GM06990 (cell line): ENCODE measurements around the gene TGFBR3.
"Not testable (repeated sequence)": the region's sequence is repeated elsewhere in the genome, so short reads cannot be mapped to it uniquely, and the experiment has no call there.

Source experiments
- DNase-seq: peaks from one replicate; pipeline ENCODE4 v3.0.0-alpha.2; 2011; ENCODE audit not compliant: insufficient read length; ENCODE audit errors: extremely low read depth
- H3K27me3 ChIP-seq: replicated peaks from 2 replicates; pipeline ENCODE4 v1.6.0; 2011; ENCODE audit warnings: low read length; ENCODE audit not compliant: control insufficient read depth, insufficient read depth
- H3K36me3 ChIP-seq: 2 replicates; pipeline ENCODE4 v1.5.1; 2011; ENCODE audit warnings: low read length; ENCODE audit not compliant: control insufficient read depth, insufficient read depth
- H3K4me3 ChIP-seq: replicated peaks from 2 replicates; pipeline ENCODE4 v1.5.1; 2011; ENCODE audit warnings: low read depth, mild to moderate bottlenecking, control low read depth, low read length
- TF ChIP-seq, protein P1 (sequence below): IDR thresholded peaks from 2 replicates; pipeline ENCODE4 v1.5.1; 2011; ENCODE audit warnings: low read length, control low read depth, mild to moderate bottlenecking, inconsistent platforms; ENCODE audit not compliant: insufficient read depth, poor library complexity, severe bottlenecking

Gene TGFBR3

GRCh38 chr1:91863498-91863897, 22.5 kb downstream of the TGFBR3 start:
- Histone ChIP-seq H3K36me3 (no peaks in the 10 kb centered on the region), H3K4me3 (no peak overlapping the region), H3K27me3 (no peaks in the 10 kb centered on the region)
- TF ChIP-seq, protein P1, sequence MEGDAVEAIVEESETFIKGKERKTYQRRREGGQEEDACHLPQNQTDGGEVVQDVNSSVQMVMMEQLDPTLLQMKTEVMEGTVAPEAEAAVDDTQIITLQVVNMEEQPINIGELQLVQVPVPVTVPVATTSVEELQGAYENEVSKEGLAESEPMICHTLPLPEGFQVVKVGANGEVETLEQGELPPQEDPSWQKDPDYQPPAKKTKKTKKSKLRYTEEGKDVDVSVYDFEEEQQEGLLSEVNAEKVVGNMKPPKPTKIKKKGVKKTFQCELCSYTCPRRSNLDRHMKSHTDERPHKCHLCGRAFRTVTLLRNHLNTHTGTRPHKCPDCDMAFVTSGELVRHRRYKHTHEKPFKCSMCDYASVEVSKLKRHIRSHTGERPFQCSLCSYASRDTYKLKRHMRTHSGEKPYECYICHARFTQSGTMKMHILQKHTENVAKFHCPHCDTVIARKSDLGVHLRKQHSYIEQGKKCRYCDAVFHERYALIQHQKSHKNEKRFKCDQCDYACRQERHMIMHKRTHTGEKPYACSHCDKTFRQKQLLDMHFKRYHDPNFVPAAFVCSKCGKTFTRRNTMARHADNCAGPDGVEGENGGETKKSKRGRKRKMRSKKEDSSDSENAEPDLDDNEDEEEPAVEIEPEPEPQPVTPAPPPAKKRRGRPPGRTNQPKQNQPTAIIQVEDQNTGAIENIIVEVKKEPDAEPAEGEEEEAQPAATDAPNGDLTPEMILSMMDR = no peak
- DNase-seq = no peak

DNA sequence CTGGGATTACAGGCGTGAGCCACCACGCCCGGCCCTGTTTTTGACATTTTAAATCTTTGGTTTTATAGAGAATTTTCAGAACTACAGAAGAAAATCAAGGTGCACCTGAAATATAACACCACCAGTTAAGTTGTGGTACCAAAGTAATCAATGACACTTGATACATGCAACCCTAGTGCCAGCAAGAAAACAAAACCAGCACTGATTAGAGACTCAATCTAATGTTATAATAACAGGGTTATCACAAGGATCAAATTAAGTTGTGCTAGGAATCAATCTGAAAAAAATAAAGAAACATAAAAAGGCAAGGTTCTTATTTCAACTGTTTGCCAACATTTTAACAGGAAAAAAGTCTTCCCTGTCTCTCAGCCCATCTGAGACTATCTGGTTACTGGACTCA, 23.8 kb downstream of the TGFBR3 start:
- Histone ChIP-seq H3K27me3 (no peaks in the 10 kb centered on the region), H3K4me3 (no peak overlapping the region)

DNA sequence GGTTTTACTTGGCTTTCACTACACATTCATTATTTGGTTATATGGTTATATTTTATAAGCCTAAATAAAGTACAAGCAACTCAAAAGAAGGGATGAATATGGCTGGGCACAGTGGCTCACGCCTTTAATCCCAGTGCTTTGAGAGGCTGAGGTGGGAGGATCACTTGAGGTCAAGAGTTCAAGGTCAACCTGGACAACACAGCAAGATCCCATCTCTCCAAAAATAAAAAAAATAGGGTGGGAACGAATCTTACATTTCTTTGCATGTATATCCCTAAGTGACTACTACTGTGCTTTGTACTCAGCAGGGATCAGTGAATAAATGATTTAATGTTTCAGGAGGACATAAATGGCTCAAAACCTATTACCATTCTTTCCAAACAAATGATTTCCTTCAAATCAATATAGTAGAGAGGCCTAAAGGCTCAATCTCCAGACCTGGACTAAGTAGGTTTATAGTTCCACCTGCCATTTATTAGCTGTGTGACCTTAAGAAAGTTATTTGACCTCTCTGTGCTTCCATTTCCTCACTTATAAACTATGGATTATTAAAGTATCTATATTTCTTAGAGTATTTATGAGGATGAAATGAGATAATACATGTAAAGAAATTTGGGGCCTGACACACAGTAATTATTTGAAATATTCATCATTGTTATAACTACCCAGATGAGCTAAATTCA, 28.3 kb downstream of the TGFBR3 start:
- TF ChIP-seq, protein P1 = no peak
- Histone ChIP-seq H3K4me3 (no peak overlapping the region), H3K27me3 (no peaks in the 10 kb centered on the region), H3K36me3 (no peaks in the 10 kb centered on the region)
- no peak for DNase-seq

More for the DNA sequence above, 23.8 kb downstream of the TGFBR3 start:
- no peaks in the 10 kb centered on the region for H3K36me3 ChIP-seq
- TF ChIP-seq, protein P1 = no peak
- no peak for DNase-seq

DNA sequence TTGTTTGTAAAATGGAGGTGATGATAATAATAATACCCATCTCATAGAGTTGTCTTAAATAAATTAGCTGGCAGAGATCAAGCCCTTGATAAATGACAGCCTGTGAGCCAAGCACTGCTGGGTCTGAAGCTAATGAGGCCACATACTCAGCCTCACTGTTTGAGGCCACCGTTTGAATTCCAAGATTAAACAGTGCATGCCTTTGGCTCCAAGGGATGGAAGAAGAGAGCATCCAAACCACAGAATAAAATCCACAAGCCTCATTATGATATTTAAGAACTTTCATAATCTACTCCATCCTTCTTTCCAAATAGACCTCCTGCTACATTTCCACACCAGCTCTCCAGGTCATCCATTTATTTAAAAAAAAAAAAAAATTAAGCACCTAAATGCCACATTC, 29.0 kb downstream of the TGFBR3 start:
- Histone ChIP-seq H3K36me3 (no peaks in the 10 kb centered on the region), H3K4me3 (no peak overlapping the region), H3K27me3 (no peaks in the 10 kb centered on the region)
- DNase-seq = no peak
- TF ChIP-seq, protein P1 = no peak

DNA sequence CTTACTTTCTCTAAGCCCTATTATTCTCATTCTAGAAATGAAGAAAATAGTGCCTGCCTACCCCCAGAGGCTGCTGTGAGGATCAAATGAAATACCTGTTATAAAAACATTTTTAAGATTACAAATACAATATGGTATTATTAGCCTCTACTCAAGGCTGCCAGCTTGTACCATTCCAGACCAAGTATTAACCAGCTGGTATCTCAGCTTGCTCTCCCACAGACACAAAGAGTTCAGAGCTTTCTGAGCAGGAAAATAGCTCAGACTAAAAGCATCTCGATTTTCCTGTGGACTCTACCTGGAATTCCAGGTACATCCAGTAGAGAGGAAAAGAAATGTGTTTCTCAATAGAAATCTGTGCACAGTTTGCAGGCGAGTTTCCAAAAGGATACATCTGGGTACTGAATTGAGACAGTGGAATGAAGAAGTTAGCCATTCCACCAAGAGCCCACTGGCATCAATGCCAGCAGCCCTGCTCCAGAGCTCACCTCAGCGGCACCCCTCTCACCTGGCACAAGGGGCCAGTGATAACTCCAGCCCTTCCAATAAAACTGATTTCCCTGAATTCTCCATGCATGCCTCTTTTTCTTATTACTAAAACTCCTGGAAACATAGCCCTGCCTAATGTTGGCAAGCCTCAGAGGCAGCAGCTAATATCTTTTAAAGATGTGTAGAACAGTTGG, 31.0 kb downstream of the TGFBR3 start:
- Histone ChIP-seq H3K4me3 (no peak overlapping the region), H3K36me3 (no peaks in the 10 kb centered on the region), H3K27me3 (no peaks in the 10 kb centered on the region)
- no peak for DNase-seq
- TF ChIP-seq, protein P1 = no peak

DNA sequence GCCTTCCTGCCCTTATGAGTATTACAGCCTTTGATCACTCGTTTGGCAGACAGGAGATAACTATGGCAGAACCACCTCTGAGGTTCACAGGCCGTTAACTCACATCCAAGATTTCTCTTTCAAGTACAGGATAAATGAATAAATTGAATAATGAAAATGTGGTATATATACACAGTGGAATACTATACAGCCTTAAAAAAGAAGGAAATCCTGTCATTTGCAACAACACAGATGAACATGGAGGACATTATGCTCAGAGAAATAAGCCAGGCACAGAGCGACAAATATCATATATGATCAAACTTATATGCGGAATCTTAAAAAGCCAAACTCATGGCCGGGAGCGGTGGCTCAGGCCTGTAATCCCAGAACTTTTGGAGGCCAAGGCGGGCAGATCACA, 32.6 kb downstream of the TGFBR3 start:
- Histone ChIP-seq H3K27me3 (no peaks in the 10 kb centered on the region), H3K4me3 (no peak overlapping the region), H3K36me3 (no peaks in the 10 kb centered on the region)
- no peak for DNase-seq
- TF ChIP-seq, protein P1 = no peak

- not testable (repeated sequence) for H3K27me3 ChIP-seq, H3K4me3 ChIP-seq, H3K36me3 ChIP-seq, DNase-seq
Observed at GRCh38 chr1:91852011-91852410, 33.9 kb downstream of the TGFBR3 start.
